Stimulated activated CD4-positive, alpha-beta T cell treated with anti-CD3 and anti-CD28 coated beads, Interleukin-15, amount 100 ng/mL, for 48 hours (primary cell): ENCODE measurements around the gene MRPL57.
"Not testable (repeated sequence)": the region's sequence is repeated elsewhere in the genome, so short reads cannot be mapped to it uniquely, and the experiment has no call there.

Source experiments
- DNase-seq, 2 donors: peaks; one replicate each; pipeline ENCODE4 v3.0.0-alpha.2; 2020; ENCODE audit warnings: low read depth in 2 of 2

Gene MRPL57

DNA sequence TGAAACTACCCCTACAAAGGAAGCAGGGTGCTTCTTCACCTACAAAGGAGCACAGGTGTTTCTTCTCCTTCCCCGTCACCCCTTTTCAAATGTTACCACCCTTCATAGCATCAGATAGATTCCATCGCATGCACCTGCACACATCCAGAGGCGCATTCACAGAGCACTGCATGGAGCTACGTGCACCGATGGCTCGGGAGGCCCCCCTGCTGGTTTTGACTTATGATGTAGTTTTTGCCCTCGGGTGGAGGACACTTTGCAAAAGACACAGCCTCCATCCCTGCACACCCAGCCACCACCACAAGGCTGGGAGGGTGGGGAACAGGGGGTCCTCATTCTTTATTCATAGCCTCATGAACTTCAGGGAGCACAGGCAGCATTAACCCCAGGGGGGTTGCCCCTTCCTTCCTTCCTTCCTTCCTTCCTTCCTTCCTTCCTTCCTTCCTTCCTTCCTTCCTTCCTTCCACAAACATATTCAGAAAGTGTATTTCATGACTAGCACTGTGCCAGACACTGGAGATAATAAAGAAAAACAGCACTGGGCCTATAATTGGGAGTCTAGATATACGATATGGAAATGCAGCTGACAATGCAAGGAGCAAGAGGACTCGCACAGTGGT, 21.3 kb downstream of the MRPL57 start:
- DNase-seq = not testable (repeated sequence)

DNA sequence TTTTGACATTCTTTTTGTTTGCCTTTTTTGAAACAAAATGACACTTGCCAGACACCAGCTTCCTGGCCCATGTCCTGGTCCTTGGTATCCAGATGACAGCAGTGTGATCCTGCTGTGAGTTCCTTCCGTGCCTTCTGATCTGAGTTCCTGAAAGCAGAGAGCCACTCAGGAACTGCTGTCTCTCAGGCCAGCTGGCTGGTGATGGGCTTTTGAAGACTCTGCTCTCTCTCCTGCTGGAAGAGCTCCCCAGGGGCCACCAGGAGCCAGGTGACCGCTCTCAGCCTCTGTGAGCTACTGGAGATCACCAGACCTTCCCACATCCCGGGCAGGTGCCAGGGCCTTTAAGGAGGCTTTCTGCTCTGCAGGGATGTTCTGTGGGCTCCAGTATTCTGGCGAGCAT, 21.9 kb downstream of the MRPL57 start:
- DNase-seq = not testable (repeated sequence)

GRCh38 chr13:21201456-21202190, 25.2 kb downstream of the MRPL57 start:
- DNase-seq = not testable (repeated sequence)

GRCh38 chr13:21202767-21203531, 26.5 kb downstream of the MRPL57 start:
- no peak for DNase-seq

GRCh38 chr13:21208652-21209154, 32.2 kb downstream of the MRPL57 start:
- no peak for DNase-seq

DNA sequence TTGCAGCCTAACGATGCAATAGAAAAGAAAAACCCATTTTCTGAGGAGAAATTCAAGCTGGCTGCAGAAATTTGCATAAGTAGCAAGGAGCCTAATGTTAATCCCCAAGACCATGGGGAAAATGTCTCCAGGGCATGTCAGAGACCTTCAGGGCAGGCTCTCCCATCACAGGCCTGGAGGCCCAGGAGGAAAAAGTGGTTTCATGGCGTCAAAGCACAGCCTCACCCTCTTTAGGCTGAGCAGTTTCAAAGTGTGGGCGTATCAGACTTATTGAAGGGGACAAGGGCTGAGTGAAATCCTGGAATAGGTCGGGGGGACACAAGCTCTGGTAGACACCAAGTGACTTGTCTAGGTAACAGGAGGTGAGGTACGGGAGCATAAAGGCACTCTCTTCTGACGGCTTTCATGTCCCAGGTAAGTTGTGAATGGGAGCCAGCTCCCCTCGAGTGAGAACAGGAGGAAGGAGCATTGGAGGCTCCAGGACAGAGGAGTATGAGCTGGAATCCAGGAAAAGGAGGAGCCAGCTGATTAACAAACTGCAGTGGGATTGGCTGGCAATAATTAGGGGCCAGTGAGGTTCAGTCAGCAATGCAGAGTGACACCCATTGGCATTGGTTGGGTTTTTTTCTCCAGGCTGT, 35.8 kb downstream of the MRPL57 start:
- no peak for DNase-seq

- not testable (repeated sequence) for DNase-seq
Measured at GRCh38 chr13:21215419-21215818, 39.0 kb downstream of the MRPL57 start.

GRCh38 chr13:21216332-21216731, 39.9 kb downstream of the MRPL57 start:
- no peak for DNase-seq

DNA sequence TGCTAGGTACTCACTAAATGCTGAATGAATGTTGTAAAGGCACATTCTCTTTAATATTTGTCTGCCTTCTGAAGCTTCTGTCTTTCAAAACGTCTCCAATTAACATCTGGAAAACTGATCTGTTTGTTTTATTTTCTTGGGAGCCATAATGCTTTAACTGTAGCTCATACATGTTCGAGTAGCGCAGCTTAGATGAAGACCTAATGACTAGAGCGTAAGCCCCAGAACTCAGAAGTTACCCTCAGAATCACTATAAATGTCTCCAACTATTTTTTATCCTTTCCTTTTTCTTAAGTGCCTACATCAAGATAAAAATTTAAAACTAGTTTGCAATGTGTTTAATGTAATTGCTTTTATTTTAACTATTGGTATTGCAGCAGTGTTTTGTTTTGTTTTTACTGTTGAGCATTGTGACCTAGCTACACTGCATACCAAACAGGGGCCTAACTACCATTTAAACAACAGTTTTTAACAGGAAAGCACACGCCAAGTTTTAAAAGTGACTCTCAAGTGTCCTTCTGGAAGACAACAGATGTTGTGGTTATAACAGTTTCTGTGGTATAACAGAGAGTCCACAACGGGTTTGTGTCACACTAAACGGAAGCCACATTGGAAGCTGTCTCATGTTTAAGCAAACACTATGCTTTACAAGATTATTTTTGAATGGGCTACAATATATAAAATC, 42.0 kb downstream of the MRPL57 start:
- no peak for DNase-seq

DNA sequence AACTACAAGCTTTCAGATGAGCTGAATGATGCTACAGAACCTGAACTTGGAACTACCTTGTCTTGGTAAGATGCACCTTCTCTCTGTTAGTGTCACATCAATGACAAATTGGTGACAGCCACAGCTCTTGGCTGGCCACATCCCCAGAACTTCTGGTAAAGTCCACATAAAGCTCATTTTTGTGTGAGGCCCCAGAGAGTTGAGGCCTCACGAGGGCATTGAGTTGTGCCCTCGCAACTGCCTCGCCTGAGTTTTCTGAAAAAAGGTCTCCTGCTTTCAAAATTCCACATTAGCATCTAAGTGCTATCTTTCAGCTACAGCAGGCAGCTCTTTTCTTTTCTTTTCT, 42.6 kb downstream of the MRPL57 start:
- no peak for DNase-seq

DNA sequence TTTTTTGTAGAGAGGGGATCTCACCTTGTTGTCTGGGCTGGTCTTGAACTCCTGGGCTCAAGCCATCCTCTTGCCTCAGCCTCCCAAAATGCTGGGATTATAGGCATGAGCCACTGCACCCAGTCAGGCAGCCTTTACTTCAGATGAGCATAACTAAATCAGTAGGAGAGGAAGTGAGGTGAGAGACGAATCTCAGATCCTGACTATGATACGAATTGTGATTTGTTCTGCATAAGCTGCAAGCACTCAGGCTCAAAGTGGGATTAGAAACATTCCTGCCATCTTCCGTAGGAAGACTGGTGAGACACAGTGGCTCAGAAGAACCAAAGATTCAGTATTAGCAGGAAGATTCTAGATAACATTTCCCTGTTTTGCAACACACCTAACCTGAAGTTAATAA, 43.3 kb downstream of the MRPL57 start:
- not testable (repeated sequence) for DNase-seq

DNA sequence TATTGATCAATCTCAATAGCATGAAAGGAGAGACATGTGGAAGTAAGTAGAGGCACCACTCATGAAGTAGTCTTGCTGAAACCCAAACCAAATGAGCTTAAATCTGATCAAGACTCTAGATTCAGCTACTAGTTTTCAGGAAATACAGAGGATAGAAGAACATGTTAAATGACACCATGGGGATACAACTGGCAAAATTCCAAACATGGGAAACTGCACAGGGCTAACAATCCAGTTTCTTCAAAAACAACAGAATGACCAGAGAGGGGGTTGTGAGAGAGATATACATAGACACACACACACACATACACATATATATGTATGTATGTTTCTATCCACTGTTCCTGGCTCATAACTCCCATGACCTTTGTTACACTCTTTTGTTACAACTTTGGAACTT, 44.8 kb downstream of the MRPL57 start:
- DNase-seq = no peak

- no peak for DNase-seq
Measured at GRCh38 chr13:21225082-21225481, 48.6 kb downstream of the MRPL57 start.

DNA sequence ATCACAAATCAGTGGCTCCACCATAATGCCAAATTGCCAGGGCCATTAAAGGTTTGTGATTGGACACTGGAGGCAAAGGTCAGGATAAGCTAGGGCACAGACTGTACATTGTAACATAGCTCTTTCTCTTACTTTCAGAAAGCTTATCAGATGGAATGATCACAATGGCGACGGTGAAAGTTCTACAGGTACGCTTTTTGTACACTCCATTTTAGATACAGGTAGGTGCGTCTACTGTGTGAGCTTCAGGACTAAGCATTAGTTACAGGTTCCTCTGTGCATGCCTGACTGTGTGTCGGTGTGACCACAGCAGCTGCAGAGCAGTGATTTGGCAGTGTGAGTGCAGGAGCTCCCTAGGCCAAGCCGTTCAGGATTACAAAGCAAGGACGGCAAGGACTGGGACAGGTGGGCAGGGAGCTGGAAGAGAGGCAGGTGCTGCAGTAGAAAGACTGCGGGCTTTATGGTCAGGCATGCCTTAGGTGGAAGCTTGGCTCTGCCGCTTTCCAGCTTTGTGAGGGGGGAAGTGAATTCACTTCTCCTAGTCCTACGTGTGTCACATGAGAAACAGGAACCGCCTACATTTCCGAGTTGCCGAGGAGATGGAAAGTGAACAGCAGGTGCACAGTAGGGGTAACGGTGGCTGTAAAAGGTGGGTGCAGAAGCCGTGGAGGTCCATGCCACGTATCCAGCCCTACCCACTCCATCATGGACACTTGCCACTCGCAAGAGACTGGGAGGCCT, 49.6 kb downstream of the MRPL57 start:
- no peak for DNase-seq

DNA sequence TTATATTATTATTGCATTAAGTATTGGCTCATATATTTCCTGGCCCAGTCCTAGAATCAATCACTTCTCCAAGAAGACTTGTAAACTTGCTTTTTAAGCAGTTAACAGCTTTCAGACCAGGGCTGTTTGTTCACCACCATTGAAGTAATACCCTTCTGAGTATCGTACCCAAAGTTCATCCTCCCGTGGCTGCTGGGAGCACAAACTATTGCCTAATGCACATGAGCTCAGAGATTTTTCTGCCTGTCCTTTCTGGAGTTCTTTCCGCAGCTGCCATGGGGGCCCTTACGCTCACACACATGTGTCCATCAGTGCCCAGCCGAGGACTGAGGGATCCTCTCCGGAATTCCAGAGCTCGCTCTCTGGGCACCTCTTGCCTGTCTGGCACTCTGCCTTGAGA, 51.5 kb downstream of the MRPL57 start:
- DNase-seq = no peak
